NCI-H2029 treated with DMSO at 0.1 percent for 48 hours (cell line): ENCODE data around the gene SRPK2.
"Not testable (repeated sequence)": the region's sequence is repeated elsewhere in the genome, so short reads cannot be mapped to it uniquely, and the experiment has no call there.

ENCODE experiments used
- DNase-seq: peaks from one replicate; lab custom pipeline; 2025; lab: John Stamatoyannopoulos, UW

Gene SRPK2

DNA sequence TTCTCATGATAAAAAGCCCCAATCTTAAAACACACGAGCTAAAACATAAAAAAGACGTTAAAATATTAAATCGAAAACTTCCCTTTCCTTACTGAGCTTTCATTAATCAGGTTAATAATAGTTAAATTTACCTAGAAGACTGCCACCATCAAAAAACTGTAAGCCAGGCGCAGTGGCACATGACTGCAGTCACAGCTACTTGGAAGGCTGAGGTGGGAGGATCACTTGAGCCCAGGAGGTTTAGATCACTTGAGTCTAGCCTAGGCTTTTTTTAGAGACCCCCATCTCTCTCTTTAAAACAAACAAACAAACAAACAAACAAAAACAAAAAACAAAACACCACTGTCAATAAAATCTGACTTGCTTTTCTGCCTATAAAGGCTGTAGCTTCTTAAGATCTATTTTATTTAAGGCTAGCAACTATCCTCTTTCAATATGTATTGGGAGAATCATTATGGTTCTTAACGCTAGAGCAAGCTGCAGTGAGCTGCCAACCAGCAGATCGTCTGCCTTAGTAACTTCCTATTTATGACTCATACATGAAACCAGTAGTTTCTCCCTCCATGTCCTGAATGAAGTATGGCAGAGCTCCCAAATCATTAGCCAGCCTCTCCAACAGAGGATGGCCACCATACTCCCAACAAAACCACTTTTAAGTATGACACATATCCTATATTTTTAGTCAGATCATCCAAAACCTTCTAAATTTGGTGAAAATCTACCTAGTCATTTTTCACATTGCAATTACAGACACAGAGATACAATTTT lies 163.7 kb downstream of the SRPK2 start:
- DNase-seq = no peak

DNA sequence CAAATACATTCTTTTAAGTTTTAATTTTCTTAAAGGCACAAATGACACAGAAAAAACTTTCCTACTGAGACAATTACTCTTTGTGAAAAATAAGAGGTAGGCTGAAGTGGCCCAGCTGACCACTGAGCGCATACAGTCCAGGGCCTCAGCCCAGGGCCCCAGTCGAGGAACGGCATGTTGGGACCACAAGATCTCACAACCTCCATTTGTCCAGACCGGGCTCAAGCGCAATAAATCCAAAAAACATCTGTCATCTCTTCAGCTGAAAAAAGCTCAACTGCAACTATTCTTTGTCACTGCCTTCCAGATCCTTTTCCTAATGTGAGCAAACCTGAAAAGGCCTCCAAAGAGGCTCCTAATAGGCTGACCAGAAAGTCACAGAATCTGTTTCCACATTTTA lies 165.8 kb downstream of the SRPK2 start:
- no peak for DNase-seq

DNA sequence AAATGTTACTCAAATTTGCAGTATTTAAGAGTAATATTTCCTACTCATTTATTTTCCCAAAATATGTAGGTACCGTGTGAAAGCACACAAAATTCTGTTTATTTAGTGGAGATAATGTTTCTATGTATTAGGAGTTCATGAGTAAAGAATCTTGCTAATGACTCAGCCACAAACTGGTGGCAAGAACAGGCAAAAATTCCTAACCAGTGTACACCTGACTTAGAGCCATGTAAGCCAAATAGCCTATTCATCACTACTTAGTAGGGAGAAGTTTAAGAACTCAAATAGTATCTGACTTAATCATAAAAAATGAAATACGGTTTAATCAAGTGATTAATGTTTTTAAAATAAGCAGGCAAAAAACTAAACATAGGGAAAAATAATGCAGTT lies 169.0 kb downstream of the SRPK2 start:
- DNase-seq = no peak

DNA sequence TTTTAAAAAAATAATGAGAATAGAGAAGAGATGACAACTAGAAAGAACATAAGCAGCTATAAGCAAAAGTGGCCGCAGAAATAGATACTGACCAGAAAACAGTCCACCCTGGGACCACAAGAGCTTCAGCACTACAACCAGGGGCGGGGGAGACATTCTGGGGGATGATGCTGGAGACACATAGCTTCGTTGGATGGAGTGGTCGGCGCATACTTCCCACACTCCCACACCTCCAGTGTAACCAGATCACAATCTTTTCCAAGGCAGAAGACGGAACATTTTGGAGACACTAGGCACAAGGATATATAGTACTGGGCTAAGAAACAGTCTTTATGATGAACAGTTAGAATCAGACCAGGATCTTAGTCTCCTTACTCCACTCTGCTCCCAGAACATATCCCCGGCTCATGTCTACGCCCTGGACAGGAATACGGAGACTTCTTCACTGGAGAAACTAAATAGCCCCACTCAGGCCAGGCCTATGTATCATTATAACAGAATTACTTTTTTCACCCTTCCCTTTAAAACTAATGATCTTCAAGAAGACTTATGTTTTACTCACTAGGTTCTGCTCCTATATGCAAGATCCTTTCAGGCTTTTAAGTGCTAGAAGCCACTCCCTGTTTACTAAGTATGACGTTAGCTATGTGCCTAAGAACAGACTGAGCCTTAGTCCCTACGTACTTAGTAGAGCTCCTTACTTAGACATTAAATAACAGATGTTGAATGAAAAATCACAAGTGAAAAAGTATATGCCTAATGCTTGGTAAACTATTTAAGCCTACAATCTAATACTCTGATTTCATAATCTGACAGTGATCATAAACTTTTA lies 169.6 kb downstream of the SRPK2 start:
- DNase-seq = no peak

DNA sequence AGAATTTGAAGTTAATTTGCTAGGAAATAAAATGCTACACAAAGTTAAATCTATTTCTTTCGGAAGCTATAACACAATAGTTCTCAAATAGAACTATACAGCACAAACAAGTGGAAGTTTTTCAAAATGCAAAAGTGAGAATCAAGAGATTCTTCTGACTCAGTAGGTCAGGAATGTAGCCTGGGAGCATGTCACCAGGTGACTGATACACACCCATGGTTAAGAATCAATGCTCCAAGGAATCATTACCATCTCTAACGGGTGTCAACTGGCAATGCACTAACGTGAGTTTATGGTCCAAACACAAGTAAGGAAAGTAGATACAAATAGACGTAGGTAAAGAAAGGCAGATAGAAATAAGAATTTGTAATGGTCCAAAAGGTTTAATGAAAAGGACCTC lies 170.5 kb downstream of the SRPK2 start:
- DNase-seq = no peak

DNA sequence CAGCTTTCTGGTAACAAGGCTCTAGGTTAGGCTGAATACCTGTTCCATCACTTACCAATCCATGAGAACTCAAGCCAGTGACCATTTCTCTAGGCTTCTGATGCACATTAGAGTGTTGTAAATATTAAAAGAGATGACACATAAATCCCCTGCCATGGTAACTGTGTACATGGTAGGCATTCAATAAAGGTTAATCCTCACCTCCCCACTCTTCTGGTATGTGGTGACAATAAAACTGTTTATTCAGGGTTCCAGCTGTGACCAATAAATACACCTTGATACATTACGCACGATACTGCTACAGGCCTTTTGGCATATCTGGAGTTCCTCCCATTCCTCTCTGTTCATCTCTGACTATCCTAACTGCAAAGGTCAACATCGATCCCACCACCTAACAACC lies 171.9 kb downstream of the SRPK2 start:
- DNase-seq = no peak

DNA sequence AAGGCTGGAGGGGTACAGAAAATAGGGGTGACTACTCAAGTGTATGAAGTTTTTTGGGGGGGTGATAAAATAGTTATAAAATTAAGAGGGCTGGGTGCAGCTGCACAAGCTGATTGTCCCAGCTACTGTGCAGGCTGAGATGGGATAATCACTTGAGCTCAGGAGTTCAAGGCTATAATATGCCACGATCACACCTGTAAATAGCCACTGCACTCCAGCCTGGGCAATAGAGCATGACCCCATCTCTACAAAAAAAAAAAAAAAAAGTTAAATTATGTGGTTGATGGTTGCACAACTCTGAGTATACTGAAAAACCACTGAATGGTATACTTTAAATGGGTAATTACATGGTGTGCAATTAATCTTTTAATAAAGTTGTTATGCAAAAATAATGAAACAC lies 172.9 kb downstream of the SRPK2 start:
- no peak for DNase-seq

DNA sequence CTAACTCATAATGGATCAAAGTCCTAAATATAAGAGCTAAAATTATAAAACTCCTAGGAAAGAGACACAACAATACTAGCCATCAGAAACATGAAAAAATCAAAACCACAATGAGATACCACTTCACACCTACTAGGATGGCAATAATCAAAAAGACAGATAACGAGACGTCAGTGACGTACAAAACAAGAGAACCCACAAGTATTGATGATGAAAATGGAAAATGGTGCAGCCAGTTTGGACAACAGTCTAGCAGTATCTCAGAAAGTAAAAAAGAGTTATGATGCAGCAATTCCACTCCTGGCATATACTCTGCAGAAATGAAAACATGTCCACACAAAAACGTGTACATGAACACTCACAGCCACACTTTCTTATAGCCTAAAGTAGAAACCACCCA lies 173.5 kb downstream of the SRPK2 start:
- no peak for DNase-seq

DNA sequence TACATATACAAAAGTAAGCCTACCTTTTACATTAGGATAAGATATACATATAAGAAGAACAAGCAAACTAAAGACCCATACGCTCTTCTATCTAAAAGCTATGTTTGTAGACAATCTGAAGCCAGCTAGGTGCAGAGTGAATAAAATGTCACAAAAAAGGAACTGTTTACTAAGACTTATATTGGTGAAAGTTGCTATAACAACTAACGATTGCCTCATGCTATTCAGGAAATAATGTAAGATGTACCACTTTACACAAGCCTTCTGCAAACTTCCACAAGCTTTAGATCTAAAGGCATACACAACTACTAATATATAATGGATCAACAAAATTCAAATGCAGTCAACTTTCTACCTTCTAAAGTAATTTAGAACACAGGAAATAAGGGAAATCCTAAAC lies 175.1 kb downstream of the SRPK2 start:
- DNase-seq = no peak

DNA sequence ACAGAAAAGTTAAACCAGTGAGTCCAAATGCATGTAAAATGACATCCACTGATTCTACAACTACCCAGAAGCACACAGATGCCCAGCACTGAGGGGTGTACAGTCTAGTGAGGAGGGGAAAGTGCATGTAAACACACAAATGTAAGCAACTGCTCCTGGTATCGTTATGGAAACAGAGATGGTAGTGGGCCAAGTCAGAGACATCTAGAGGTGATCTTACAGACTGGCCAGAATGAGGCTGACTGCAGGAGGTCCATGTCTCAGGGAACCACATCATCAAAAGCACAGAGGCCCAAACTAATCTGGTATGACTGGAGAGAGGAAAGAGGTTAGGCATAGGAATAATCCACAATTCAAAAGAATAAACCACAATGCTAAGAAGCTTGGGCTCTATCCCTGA lies 176.5 kb downstream of the SRPK2 start:
- no peak for DNase-seq

DNA sequence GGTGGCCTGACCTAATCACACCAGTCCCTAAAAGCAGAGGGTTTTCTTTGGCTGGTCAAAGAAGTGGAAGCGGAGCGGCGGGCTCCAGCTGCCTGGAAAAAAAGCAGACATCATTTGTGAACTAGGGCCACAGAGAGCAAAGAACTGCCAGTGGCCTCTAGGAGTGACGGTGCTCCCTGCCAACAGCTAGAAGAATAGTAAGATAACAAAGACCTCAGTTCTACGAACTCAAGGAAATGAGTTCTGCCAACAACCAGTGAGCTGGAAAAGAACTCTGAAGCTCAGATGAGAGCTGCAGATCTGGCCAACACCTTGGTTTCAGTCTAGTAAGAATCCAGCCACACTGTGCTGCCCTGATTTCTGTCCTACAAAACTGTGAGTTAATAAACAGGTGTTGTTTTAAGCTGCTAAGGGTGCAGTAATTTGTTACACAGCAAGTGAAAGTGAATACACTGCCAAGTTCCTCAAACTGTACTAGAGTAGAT lies 178.0 kb downstream of the SRPK2 start:
- no peak for DNase-seq

DNA sequence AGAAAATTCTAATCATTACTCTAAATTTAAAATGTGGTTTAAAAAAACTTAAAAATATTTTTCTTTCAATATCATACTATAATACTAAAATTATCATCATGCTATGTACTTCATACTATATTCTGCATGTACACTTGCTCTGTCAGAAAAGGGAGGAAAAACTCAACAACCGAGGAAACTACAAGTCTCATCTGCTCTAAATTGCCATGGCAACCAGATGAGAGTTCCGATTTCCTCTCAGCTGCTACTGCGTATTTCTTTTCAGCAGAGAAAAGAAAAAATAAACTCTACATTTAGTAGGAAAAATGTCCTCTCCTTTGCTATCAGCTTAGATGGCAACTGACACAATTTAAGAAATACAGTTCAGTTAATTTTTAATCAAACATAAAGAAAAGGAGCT lies 178.9 kb downstream of the SRPK2 start:
- no peak for DNase-seq

DNA sequence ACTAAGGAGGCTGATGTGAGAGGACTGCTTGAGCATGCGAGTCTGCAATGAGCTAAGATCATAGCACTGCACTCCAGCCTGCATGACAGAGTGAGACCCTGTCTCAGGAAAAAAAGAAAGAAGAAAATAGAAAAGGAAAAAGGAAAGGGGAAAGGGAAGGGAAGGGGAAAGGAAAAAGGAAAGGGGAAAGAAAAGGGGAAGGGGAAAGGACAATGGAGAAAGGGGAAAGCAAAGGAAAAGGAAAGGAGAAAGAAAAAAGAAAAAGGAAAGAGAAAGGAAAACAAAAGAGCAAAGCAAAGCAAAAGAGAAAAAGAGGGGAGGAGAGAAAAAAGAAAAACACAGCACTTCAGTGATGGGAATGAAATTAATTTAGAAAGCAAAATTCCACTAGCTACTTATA lies 179.3 kb downstream of the SRPK2 start:
- DNase-seq = no peak

DNA sequence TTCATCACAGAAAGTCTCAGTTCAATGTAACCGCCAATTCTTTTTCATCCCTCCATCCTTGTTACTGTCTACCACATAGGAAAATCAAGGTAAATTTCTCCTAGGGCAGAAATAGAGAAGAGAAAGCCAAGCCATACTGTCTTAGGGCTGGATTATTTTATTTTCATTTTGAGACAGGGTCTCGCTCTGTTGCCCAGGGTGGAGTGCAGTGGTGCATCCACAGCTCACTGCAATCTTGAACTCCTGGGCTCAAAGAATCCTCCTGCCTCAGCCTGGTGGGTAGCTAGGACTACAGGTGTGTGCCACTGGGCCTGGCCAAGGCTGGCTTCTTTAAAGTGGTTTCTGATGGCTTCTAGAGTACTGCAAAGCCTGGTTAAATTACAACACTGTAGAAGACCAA lies 181.7 kb downstream of the SRPK2 start:
- no peak for DNase-seq

DNA sequence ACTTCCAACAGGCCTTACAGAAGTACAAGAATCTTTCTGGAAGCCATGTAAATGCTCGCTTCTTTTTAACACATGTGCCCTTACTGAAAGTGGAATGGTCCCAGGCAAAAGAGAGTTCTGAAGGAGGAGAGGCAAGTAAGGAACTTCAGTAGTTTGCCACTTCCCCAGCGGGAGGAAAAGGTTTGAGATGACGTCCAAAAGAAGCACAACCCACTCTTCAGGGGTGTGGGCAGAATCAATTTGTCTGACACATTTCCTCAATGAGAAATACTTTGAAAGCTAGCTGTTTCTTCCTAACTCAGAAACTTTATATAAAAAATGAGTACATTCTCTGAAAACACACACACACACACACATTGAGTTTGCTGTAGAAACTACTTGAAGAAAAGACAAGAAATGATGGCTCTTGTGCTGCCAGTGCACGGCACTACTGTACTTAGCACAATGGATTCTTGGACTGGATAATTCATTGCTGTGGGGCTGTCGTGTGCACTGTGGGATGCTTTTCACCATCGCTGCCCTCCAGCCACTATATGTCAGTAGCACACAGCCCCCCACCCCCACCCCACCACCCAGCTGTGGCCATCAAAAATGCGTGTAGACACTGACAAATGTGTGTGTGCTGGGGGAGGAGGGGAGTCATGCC lies 183.0 kb downstream of the SRPK2 start:
- no peak for DNase-seq

DNA sequence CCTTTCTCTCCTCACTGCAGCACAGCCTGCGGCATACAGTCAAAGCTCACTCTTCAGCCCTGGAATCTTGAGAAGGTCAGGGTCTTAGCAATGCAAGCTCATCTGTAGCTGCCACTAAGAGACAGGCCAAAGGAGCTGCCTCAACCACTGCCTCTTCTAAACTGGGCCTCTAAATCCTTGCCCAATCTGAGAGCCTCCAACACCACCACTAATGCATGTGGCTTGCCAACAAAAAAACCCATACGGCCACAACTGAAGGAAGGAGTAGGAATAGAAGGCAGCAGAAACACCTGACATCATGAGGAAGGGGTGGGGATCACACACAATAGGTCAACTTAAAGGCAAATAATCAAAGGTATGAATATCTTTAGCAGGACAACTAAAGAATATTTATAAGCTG lies 183.8 kb downstream of the SRPK2 start:
- no peak for DNase-seq

DNA sequence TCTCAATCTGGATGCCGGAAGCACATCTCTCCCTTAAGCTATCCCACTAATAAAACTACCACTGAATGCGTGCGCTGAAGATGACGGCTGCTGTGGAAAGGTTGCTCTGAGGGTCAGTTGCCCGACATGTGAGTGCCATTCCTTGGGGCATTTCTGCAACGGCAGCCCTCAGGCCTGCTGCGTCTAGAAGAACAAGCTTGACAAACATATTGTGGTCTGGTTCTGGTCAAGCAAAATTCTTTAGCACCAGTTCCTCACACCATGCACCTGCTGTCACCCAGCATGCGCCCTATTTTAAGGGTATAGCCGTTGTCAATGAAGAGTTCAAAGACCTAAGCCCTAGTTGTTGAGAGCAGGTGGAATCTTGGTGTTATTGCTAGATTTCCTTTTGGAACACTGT lies 184.2 kb downstream of the SRPK2 start:
- DNase-seq = no peak

DNA sequence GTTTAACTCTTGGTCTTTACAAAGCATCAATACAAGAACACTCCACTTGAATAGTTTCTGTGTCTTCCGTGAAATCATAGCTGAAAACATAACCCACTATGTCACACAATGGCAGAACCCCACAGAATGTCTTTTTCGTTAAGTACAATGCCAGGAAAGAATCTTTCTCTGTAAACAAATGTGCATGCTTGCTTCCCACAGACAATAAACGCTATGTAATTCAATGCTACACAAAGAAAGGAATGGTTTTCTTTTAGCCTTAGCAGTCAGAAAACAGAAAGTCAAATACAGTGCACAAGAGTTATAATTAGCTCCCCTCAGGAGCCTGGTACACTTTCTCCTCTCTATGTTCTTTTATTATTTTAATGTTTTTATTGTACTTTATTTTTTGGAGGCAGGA lies 186.1 kb downstream of the SRPK2 start:
- DNase-seq = no peak

DNA sequence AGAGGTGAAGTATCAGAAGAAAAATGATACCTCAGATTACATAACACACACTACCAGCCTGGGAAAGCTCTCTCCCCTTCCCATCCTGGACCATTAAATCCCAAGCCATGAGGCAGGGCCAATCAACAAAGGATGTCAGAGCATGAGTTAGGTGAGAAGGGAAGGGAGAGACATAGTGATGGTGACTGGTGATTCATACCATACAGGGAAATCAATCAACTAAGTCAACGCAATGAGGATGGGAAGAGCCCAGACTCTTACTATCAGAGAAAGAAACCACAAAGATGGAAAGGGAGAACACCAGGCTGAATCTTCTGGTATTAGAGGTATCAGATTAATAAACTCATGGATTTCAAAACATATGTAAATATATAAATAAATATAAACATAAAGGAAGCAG lies 189.3 kb downstream of the SRPK2 start:
- DNase-seq = no peak

DNA sequence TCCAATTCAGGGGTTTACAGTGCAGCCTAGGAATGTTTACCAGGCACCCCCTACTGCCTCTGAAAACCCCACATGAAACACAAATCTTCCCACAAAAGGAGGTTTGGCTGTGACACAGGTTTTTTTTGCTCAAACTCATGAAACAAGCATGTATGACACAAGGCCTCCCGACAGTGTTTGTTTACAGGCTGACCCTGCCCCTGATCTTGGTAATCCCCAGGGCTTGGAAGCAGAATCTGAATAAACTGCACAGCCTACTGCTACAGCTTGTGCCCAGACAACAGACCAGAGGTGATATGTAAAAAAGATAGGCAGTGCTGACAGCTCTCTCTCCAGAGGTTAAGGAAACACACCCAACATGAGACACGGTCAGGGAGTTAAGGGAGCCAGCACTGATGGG lies 190.5 kb downstream of the SRPK2 start:
- DNase-seq = no peak

DNA sequence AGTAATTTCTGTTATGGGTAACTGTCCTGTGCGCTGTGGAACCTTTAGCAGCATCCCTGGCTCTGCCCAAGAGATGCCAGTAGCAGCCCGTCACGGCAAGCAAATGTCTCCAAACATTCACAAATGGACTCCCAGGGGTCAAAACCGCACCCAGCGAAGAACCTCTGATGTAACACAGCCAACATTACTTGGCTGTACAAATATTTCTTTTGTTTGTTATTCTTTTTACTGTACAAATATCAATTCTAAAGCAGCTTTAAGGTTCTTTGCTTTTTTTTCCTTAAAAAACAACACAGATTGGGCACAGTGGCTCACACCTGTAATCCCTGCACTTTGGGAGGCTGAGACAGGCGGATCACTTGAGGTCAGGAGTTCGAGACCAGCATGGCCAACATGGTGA lies 192.2 kb downstream of the SRPK2 start:
- DNase-seq = no peak

DNA sequence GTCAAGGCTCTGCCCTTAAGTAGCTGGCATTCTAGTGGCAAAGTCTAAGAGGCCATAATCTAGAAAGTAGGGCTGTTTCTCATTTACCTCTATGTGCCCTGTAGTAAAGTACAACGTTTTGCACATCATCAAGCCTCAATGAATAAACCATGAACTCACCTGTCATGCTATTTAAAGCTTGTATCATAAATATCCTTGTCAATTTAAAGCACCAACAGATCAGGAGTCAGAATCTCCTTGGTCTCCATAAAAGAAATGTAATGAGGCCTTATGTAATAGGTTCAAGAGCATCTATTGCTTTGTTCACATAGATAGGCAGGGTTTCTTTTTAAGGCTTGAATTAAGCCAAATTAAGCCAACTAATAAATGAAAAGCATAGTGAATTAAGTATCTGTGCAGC lies 192.8 kb downstream of the SRPK2 start:
- DNase-seq = no peak

DNA sequence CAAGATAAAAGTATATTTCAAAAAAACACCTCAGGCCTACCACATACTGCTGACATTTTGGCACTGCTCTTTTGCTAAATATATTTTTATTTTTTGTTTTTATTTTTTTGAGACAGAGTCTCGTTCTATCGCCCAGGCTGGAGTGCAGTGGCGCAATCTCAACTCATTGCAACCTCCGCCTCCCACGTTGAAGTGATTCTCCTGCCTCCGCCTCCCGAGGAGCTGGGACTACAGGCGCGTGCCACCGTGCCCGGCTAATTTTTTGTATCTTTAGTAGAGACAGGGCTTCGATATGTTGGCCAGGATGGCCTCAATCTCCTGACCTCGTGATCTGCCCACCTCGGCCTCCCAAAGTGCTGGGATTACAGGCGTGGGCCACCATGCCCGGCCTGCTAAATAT lies 193.8 kb downstream of the SRPK2 start:
- not testable (repeated sequence) for DNase-seq
